Endothelial cell of umbilical vein (primary cell): Measurements from ENCODE around the gene MALRD1. TPM values are rescaled to one million over a fixed set of nuclear protein-coding genes. Genes with fewer than 3 reads are reported as not detected.

Experiments used
- BruUV-seq: library from RNA; stranded (reverse); fragments of 400-500 nt; replicated peaks from 2 replicates; lab custom pipeline; 2021; lab: Mats Ljungman, UMichigan
- CTCF ChIA-PET: fragments of 300-600, 350-600 bp; sonication (Branson Sonifier 250); formaldehyde crosslinking; loops from one replicate; lab custom pipeline; 2021; ENCODE audit warnings: antibody characterized with exemption, inconsistent platforms; lab: Charles Lee
- POLR2A ChIA-PET: fragments of 300-600, 350-600 bp; sonication (Branson Sonifier 250); formaldehyde crosslinking; loops from one replicate; lab custom pipeline; 2021; ENCODE audit warnings: antibody characterized with exemption, inconsistent platforms; lab: Charles Lee
- DNase-seq: peaks from one replicate; pipeline ENCODE4 v3.0.0-alpha.2; 2011; ENCODE audit warnings: low read depth, low spot score
- FAIRE-seq: peaks from 2 replicates; lab custom pipeline; 2011; peaks lifted over from hg19 to GRCh38; lab: Jason Lieb, UNC
- H2AFZ ChIP-seq: 2 replicates; pipeline ENCODE4 v1.6.0; 2012; ENCODE audit warnings: low read depth, low read length, control low read depth, inconsistent platforms
- H3K27ac ChIP-seq: 2 replicates; pipeline ENCODE4 v1.5.1; 2011; ENCODE audit warnings: low read depth, mild to moderate bottlenecking, control low read depth, low read length, moderate library complexity; ENCODE audit not compliant: insufficient read depth
- H3K27me3 ChIP-seq, 2 experiments: 2 replicates each; pipeline versions ENCODE4 v1.6.0 to v1.6.1; 2011; ENCODE audit warnings: low read length in 2 of 2, mixed read lengths in 1 of 2; ENCODE audit not compliant: control insufficient read depth in 2 of 2, insufficient read depth in 2 of 2
- H3K36me3 ChIP-seq, 2 experiments: 2 replicates in 1 of 2; 3 replicates in 1 of 2; pipeline ENCODE4 v1.5.1; 2011; ENCODE audit warnings: low read length in 2 of 2, mild to moderate bottlenecking in 1 of 2, moderate library complexity in 1 of 2; ENCODE audit not compliant: control insufficient read depth in 2 of 2, insufficient read depth in 2 of 2; ENCODE audit errors: extremely low read depth in 1 of 2
- H3K4me1 ChIP-seq: 3 replicates; pipeline ENCODE4 v1.5.1; 2011; ENCODE audit warnings: mild to moderate bottlenecking, low read length; ENCODE audit not compliant: control insufficient read depth, insufficient read depth; ENCODE audit errors: extremely low read depth
- H3K4me2 ChIP-seq: 2 replicates; pipeline ENCODE4 v1.6.1; 2011; ENCODE audit warnings: low read length, control low read depth, mixed read lengths; ENCODE audit not compliant: insufficient read depth
- H3K4me3 ChIP-seq, 3 experiments: fragments of 200-600 bp in 1 of 3; sonication (generic), shearing (Covaris generic) in 1 of 3; replicated peaks in 1 of 3; 2 replicates each; pipeline ENCODE4 v1.5.1; 2011 to 2016; ENCODE audit warnings: control low read depth in 3 of 3, low read length in 3 of 3, mild to moderate bottlenecking in 2 of 3, inconsistent platforms in 1 of 3, low read depth in 1 of 3, moderate library complexity in 1 of 3; ENCODE audit not compliant: insufficient read depth in 1 of 3
- H3K79me2 ChIP-seq: 2 replicates; pipeline ENCODE4 v1.6.0; 2012; ENCODE audit warnings: low read length, inconsistent platforms; ENCODE audit not compliant: control insufficient read depth, insufficient read depth
- H3K9ac ChIP-seq: replicated peaks from 2 replicates; pipeline ENCODE3; 2011; ENCODE audit warnings: low read length, control low read depth; ENCODE audit not compliant: insufficient read depth; ENCODE audit errors: extremely low read depth
- H3K9me1 ChIP-seq: replicated peaks from 3 replicates; pipeline ENCODE4 v1.6.0; 2011; ENCODE audit warnings: mild to moderate bottlenecking, low read length; ENCODE audit not compliant: control insufficient read depth, insufficient read depth; ENCODE audit errors: extremely low read depth
- H3K9me3 ChIP-seq: replicated peaks from 2 replicates; pipeline ENCODE4 v1.5.1; 2012; ENCODE audit warnings: low read length, inconsistent platforms; ENCODE audit not compliant: control insufficient read depth, insufficient read depth
- H4K20me1 ChIP-seq: replicated peaks from 2 replicates; pipeline ENCODE3; 2011; ENCODE audit warnings: mild to moderate bottlenecking, low read length; ENCODE audit not compliant: control insufficient read depth, insufficient read depth; ENCODE audit errors: extremely low read depth
- EZH2 ChIP-seq: IDR thresholded peaks from 2 replicates; pipeline ENCODE4 v1.6.1; 2012; ENCODE audit warnings: borderline replicate concordance, low read depth, mild to moderate bottlenecking, moderate library complexity, low read length, inconsistent platforms; ENCODE audit not compliant: severe bottlenecking
- FOS ChIP-seq: IDR thresholded peaks from 2 replicates; pipeline ENCODE4 v1.6.1; 2011; ENCODE audit warnings: mild to moderate bottlenecking, low read length, moderate library complexity, borderline replicate concordance; ENCODE audit not compliant: insufficient read depth
- GATA2 ChIP-seq: IDR thresholded peaks from 2 replicates; pipeline ENCODE4 v1.7.0; 2011; ENCODE audit warnings: low read depth, mild to moderate bottlenecking, moderate library complexity, mixed read lengths, low read length; ENCODE audit not compliant: insufficient read length, insufficient read depth
- JUN ChIP-seq: IDR thresholded peaks from 2 replicates; pipeline ENCODE4 v1.6.1; 2011; ENCODE audit warnings: borderline replicate concordance, low read depth; ENCODE audit not compliant: insufficient read length, insufficient read depth
- MYC ChIP-seq: IDR thresholded peaks from one replicate; pipeline ENCODE4 v1.6.1; 2011; ENCODE audit warnings: mild to moderate bottlenecking, low read depth, low read length
- POLR2A ChIP-seq: IDR thresholded peaks from 2 replicates; pipeline ENCODE4 v1.6.1; 2012; ENCODE audit warnings: low read depth, mild to moderate bottlenecking, control low read depth, low read length
- POLR2AphosphoS5 ChIP-seq: IDR thresholded peaks from 2 replicates; pipeline ENCODE4 v1.6.1; 2012; ENCODE audit warnings: low read depth, mild to moderate bottlenecking, control low read depth, low read length, moderate library complexity; ENCODE audit not compliant: insufficient read depth
- dilution Hi-C: fragments of 300-500 bp; cut with MboI; formaldehyde crosslinking; loops from one replicate; pipeline ENCODE4 v1.15.0; 2019; ENCODE audit warnings: low sequenced_read_pairs; ENCODE audit not compliant: extremely low pct_ligation_motif_present
- intact Hi-C: fragments of 100-400 bp; cut with micrococcal nuclease; formaldehyde crosslinking; loops from one replicate; pipeline ENCODE4 v1.10.0; 2022
- polyA plus RNA-seq, 4 experiments: library from polyadenylated mRNA; depleted of rRNA in 3 of 4; stranded (reverse) in 3 of 4; unstranded in 1 of 4; fragments of >200 nt; gene quantifications; 2 replicates each; pipeline versions ENCODE4 v1.2.1 to v1.2.3, GENCODE V29; 2011 to 2012; ENCODE audit warnings: missing spikeins in 1 of 4
- total RNA-seq: library from RNA; stranded (reverse); gene quantifications from 2 replicates; pipeline ENCODE4 v1.2.3, GENCODE V29; 2021
- TF ChIP-seq, protein P1 (sequence below): IDR thresholded peaks from 2 replicates; pipeline ENCODE4 v1.6.1; 2011; ENCODE audit not compliant: insufficient read depth, insufficient read length
- TF ChIP-seq, protein P2 (sequence below), 2 donors: IDR thresholded peaks; 1 replicate in 1 of 2; 2 replicates in 1 of 2; pipeline ENCODE4 v1.5.1; 2011; ENCODE audit warnings: low read length in 2 of 2, mild to moderate bottlenecking in 2 of 2, moderate library complexity in 2 of 2, control low read depth in 1 of 2, inconsistent platforms in 1 of 2, low read depth in 1 of 2; ENCODE audit not compliant: insufficient read depth in 1 of 2; ENCODE audit errors: extremely low read depth in 1 of 2

The MALRD1 gene
- total and polyA plus RNA-seq, 2 donors (not counting 3 experiments of a cell fraction or from before 2014, with no cell fraction given): not detected

DNA sequence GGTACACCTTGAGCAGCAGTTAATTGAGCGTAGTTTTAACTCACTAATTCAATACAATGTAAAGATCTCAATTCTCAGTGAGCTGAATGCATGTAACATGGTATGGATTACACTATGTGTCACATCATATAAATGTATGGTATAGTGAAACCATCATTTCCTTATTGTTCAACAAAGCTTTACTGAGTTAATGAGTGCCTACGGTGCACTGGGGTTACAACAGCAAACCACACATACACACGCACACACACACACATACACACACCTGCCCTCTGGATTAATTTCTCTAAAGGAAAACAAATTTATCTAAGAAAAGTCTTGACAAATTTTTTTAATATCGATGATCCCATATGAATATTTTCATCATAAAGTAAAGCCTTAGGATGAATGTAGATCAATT lies 369.1 kb downstream of the MALRD1 start:
- Histone ChIP-seq H3K4me1 (no peaks in the 10 kb centered on the region), H3K36me3 (no peaks in the 10 kb centered on the region), H3K27ac (no peak overlapping the region), H3K9me1 (no peaks in the 10 kb centered on the region), H3K27me3 (no peaks in the 10 kb centered on the region), H3K4me3 (no peak overlapping the region), H2AFZ (no peak overlapping the region), H3K9me3 (no peaks in the 10 kb centered on the region), H4K20me1 (no peaks in the 10 kb centered on the region), H3K79me2 (no peaks in the 10 kb centered on the region), H3K4me2 (no peak overlapping the region), H3K9ac (no peak overlapping the region)
- TF ChIP-seq MYC: no peak
- TF ChIP-seq EZH2: no peak
- TF ChIP-seq, protein P1, sequence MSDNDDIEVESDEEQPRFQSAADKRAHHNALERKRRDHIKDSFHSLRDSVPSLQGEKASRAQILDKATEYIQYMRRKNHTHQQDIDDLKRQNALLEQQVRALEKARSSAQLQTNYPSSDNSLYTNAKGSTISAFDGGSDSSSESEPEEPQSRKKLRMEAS: no peak
- TF ChIP-seq JUN: no peak
- no peak for TF ChIP-seq GATA2
- TF ChIP-seq, protein P2, sequence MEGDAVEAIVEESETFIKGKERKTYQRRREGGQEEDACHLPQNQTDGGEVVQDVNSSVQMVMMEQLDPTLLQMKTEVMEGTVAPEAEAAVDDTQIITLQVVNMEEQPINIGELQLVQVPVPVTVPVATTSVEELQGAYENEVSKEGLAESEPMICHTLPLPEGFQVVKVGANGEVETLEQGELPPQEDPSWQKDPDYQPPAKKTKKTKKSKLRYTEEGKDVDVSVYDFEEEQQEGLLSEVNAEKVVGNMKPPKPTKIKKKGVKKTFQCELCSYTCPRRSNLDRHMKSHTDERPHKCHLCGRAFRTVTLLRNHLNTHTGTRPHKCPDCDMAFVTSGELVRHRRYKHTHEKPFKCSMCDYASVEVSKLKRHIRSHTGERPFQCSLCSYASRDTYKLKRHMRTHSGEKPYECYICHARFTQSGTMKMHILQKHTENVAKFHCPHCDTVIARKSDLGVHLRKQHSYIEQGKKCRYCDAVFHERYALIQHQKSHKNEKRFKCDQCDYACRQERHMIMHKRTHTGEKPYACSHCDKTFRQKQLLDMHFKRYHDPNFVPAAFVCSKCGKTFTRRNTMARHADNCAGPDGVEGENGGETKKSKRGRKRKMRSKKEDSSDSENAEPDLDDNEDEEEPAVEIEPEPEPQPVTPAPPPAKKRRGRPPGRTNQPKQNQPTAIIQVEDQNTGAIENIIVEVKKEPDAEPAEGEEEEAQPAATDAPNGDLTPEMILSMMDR (IDR thresholded peaks at IDR 0.05; ENCODE audit: extremely low read depth in 1 of 2, insufficient read depth in 1 of 2, low read depth in 1 of 2, low read length in 2 of 2): no peak
- TF ChIP-seq FOS: no peak
- TF ChIP-seq POLR2AphosphoS5: no peak
- no peak for TF ChIP-seq POLR2A
- no TSS peak for BruUV-seq
- DNase-seq (no peak), FAIRE-seq (no peak)
- intact Hi-C loops: no loop called here
- dilution Hi-C loops: no loop called here
- POLR2A ChIA-PET: no interaction called here
- CTCF ChIA-PET: no interaction called here
